NCI-H2227 treated with DMSO at 0.1 percent for 48 hours (cell line): ENCODE data around the gene THBS2.
"Not testable (repeated sequence)": the region's sequence is repeated elsewhere in the genome, so short reads cannot be mapped to it uniquely, and the experiment has no call there.

Source experiments
- DNase-seq: peaks from one replicate; lab custom pipeline; 2025; lab: John Stamatoyannopoulos, UW

THBS2 gene

DNA sequence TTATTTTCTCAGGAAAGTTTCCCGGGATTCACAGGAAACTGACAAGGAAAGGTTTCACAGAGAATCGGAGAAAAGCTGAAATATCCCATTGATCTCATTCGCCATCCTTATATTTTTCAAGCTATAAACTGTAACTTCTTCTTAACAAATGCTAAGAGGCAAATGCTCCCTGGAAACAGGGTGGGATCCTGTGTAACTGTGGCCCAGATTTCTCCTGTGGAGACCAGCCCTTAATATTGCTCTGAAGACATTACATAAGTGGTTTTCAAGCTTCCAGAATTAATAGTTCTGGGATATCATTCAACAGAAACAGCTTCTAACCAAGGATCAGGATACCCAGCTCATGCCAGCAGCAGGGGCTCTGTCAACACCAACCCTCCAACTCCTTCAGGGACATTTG lies 69.2 kb downstream of the THBS2 start:
- DNase-seq: no peak

- no peak for DNase-seq
Measured at GRCh38 chr6:169183233-169183632, 70.4 kb downstream of the THBS2 start.

DNA sequence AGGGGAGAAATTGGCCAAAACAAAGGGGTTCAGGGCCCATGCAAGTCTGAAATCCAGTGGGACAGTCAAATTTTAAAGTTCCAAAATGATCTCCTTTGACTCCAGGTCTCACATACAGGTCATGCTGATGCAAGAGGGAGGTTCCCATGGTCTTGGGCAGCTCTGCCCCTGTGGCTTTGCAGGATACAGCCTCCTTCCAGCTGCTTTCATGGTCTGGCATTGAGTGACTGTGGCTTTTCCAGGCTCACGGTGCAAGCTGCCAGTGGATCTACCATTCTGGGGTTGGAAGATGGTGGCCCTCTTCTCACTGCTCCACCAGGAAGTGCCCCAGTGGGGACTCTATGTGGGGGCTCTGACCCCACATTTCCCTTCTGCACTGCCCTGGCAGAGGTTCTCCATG lies 73.8 kb downstream of the THBS2 start:
- not testable (repeated sequence) for DNase-seq

DNA sequence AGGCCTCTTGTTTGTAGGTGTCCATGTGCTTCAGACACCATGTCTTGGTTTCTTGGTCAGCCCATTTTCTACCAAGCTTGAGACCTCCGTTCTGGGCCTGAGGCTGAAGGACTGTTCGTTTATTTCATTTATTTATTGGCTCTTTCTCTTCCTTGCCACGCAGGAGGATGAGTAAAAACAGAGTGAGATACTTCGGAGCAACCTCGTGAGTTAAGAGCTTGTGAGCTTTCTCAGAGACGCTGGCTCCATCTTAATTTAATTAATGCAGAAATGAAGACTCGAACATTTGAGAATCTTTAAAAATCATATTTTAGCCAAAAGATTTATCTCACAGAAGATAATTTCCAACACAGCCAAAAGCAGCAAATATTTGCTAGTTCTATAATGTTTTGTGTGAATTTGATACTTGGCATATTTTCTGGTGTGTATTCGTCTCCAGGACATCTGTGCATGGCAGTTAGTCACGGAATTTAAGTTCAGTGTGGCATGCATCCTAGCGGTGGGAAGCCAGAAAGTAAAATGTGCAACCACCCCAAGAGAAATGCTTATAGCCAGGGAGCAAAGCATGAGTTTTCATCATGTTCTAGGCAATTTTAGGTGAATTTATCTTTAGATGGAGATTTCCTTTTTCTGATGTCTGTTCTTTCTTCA lies 76.0 kb downstream of the THBS2 start:
- DNase-seq: no peak

- DNase-seq: no peak
Measured at GRCh38 chr6:169176361-169176991, 77.2 kb downstream of the THBS2 start.

DNA sequence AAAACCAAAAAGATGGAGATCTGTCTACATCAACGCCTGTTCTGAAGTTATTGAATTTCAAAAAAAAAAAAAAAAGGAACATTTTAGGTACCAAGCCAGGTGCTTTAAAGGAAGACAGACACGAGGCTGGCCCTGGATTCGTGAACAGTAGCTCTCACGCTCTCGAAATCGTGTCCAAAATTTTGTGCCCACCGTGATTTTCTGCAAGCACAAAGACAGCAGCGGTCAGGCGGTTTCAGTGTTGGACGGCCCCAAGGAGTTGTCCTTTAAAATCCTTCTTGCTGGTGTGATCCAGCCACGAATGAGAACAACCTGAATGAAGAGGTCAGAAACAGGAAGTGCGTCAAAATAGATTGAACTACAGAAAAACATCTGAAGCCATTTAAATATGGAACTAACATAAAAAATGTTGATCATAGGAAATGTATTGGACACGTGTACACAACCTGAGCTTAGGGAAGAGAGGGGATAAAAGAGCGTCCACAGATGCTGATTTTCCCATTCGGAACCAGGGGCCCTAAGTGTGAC lies 78.2 kb downstream of the THBS2 start:
- DNase-seq: no peak

DNA sequence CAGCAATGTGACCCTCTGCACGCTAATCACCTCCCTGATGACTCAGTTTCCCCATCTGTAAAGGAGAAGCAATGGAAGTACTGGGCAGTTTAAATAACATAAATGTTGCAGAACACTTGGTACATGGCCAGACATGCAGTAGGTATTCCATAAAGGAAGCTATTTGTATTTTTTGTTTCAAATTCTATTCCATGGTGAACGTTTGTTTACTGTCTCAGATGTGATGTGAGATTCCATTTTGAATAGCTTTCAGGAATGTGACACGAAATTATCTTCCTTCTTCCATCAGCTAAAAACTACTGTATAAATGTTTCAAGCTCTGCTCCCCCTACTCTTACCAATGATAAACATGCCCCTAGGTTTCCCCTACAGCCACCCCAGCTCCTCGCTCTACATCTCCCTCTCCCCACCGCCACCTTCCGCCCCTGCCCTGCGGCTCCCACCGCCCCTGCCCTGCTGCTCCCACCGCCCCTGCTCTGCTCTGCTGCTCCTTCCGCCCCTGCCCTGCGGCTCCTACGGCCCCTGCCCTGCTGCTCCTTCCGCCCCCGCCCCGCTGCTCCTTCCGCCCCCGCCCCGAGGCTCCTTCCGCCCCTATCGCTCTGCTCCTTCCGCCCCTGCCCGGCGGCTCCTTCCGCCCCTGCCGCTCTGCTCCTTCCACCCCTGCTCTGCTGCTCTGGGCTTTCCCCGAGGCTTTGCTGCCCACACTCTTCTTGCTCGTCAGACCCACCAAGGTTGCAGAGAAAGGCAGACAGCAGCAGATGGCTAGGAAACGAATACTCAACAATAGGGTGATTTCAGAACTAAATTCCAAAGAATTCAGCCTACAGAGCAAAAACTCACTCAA lies 78.9 kb downstream of the THBS2 start:
- no peak for DNase-seq

DNA sequence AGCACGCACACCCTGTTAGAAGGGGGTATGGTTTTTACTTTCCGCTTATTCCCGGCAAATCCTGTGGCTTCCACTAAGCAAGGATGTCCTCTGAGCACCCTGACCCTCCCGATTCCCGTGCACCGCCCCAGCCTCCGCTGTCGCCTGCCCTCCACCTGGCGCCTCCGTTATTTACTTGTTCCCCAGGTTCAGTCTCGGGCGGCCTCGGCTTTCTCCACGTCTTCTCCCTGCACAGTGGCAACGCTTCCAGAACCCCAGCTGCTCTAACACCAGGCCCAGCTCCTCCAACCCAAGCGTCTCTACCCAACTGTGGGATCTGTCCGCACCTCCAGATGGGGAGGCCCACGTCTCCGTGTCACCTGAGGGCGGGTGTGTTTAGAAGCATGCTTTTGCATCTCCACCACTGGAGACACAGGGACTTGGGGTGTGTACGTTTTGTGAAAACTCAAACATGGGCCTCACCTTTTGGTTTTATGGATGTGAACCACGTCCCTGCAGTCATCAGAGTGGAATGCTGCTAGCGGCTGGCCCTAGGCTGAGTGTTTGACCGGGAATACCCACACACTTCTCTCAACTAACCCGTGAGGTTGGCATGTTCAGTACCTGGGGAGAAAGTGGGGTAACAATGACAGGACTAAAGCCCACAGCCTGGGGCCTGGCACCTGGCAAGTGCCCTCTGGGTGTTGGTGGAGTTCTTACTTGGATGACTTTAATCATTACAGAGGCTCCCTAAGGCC lies 79.9 kb downstream of the THBS2 start:
- no peak for DNase-seq

GRCh38 chr6:169172946-169173345 lies 80.7 kb downstream of the THBS2 start:
- DNase-seq: no peak

- no peak for DNase-seq
Measured at GRCh38 chr6:169172456-169172855, 81.2 kb downstream of the THBS2 start.

DNA sequence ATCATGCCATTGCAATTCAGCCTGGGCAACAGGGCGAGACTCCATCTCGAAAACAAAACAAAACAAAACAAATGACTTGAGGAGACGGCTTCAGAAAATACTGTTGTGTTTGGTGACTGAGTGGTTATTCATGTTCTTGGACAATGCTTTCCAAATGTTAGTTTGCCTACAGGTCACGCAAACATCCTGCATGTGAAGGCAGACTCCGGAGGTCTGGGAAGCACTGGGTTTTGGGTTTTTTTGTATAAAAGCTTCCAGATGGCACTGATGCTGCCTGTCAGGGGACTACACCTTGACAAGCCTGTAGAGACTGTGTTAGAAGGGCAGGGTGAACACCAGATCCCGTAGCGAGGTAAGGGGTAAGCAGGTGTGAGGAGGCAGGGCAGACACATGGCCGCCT lies 81.7 kb downstream of the THBS2 start:
- DNase-seq: no peak

GRCh38 chr6:169171016-169171415 lies 82.6 kb downstream of the THBS2 start:
- DNase-seq: no peak

GRCh38 chr6:169170583-169170955 lies 83.1 kb downstream of the THBS2 start:
- no peak for DNase-seq

- no peak for DNase-seq
Measured at GRCh38 chr6:169169941-169170582, 83.6 kb downstream of the THBS2 start.

GRCh38 chr6:169169375-169169774 lies 84.3 kb downstream of the THBS2 start:
- DNase-seq: no peak

DNA sequence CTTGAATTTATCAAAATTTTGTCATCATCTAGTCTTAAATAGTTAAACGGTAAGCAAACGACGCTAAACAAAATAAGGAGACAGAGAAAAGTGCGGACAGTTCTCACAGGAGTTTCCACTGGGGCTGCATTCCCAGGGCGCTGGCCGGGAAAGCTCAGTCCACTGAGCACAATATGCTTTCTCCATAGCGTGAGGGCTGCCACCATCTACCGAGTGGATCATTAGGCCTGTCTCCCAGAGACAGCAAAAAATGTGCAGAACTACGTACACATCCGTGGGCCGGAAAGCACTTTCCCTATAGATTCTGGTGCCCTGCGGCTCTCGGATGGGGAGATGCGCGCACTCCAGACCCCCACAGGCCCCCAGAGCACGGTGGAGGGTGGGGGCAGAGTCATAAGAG lies 84.9 kb downstream of the THBS2 start:
- no peak for DNase-seq

DNA sequence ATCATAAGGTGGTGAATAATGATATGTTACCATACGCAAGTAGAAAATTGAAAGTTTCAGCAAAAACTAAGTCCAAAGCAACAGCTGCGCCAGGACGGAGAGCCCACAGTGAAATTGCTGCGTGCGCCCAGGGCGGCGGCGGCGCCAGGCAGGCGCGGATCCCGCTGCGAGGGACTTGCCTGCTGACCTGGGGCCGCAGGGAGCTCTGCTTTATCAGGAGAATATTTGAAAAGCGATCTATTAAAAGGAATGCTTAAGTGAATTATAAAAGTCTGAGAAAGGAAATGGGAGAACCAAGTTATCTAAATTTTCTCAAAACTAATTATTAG lies 85.4 kb downstream of the THBS2 start:
- DNase-seq: peak; percentile 39

- DNase-seq: no peak
Measured at GRCh38 chr6:169167581-169168301, 85.9 kb downstream of the THBS2 start.

GRCh38 chr6:169166896-169167580 lies 86.6 kb downstream of the THBS2 start:
- DNase-seq: no peak
